NCI-H1436 treated with DMSO at 0.1 percent for 48 hours (cell line): ENCODE results near the gene PROC.
A peak's percentile ranks its signal among the peaks of the same experiment; 100 is the strongest.

Source experiments
- DNase-seq: peaks from one replicate; lab custom pipeline; 2025; lab: John Stamatoyannopoulos, UW

The PROC gene

GRCh38 chr2:127418300-127419111 lies at the start of gene PROC:
Gene PROC, plus strand, starts transcription at chr2:127418427. Its CDS starts 1,516 bp downstream, at chr2:127419943.
- DNase-seq, result no peak

GRCh38 chr2:127370010-127370409 lies 48.2 kb upstream of the PROC start:
- no peak for DNase-seq

GRCh38 chr2:127371037-127371436 lies 47.2 kb upstream of the PROC start:
- no peak for DNase-seq

- no peak for DNase-seq
Observed at GRCh38 chr2:127373362-127374083, 44.7 kb upstream of the PROC start.

GRCh38 chr2:127376257-127376656 lies 42.0 kb upstream of the PROC start:
- no peak for DNase-seq

- no peak for DNase-seq
Observed at GRCh38 chr2:127377262-127377661, 41.0 kb upstream of the PROC start.

- DNase-seq, result no peak
Observed at GRCh38 chr2:127378720-127379119, 39.5 kb upstream of the PROC start.

GRCh38 chr2:127379712-127380355 lies 38.4 kb upstream of the PROC start:
- no peak for DNase-seq

GRCh38 chr2:127381762-127382161 lies 36.5 kb upstream of the PROC start:
- no peak for DNase-seq

- DNase-seq, result no peak
Observed at GRCh38 chr2:127382831-127383230, 35.4 kb upstream of the PROC start.

- DNase-seq, result no peak
Observed at GRCh38 chr2:127384529-127384928, 33.7 kb upstream of the PROC start.

GRCh38 chr2:127386246-127386645 lies 32.0 kb upstream of the PROC start:
- DNase-seq, result no peak

GRCh38 chr2:127386764-127387654 lies 31.2 kb upstream of the PROC start:
- peak; percentile 33 for DNase-seq

- peak; percentile 37 for DNase-seq
Observed at GRCh38 chr2:127387655-127388422, 30.4 kb upstream of the PROC start, which contains the start of gene MAP3K2. Gene MAP3K2, minus strand, starts transcription at chr2:127387975. Its CDS starts 44,846 bp downstream, at chr2:127343129.

GRCh38 chr2:127388423-127389164 lies 29.6 kb upstream of the PROC start:
- DNase-seq, result no peak

GRCh38 chr2:127389778-127390435 lies 28.3 kb upstream of the PROC start:
- no peak for DNase-seq

GRCh38 chr2:127392133-127392827 lies 25.9 kb upstream of the PROC start:
- no peak for DNase-seq

- DNase-seq, result no peak
Observed at GRCh38 chr2:127392828-127393578, 25.2 kb upstream of the PROC start.
